ENCODE data around the gene KCNQ1. TPM values are rescaled to one million over a fixed set of nuclear protein-coding genes. Genes with fewer than 3 reads are reported as not detected.

KCNQ1 gene
- total and polyA plus RNA-seq, 2 experiments from 2014 or later: 0.45 to 0.87 TPM

DNA sequence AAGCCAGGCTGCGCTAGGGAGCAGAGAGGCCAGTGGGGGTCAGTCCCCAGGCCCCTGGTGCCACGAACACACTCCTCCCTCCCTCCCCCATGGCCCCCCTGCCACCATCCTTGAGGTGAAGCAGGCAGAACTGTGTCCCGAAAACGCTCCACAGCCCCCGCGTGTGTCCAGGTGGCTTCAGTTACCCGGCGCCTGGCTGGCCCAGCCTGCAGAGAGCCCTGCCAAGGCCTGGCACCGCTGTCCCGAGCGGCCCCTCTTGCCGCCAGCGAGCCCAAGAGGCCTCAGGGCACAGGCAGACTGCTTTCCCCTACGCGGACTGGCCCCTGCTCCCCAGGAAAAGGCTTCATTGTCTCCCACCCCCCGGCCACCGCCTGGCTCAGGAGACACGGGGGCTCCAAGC is 413.1 kb downstream of the KCNQ1 start (continued):
- TF ChIP-seq STAT1 (IDR thresholded peaks at IDR 0.05; ENCODE audit: unreplicated experiment): no peak
- TF ChIP-seq NANOG (IDR thresholded peaks at IDR 0.05; ENCODE audit: borderline replicate concordance): no peak
- TF ChIP-seq POLR2AphosphoS5 (IDR thresholded peaks at IDR 0.05; ENCODE audit: low read depth): no peak
- TF ChIP-seq, protein P1, sequence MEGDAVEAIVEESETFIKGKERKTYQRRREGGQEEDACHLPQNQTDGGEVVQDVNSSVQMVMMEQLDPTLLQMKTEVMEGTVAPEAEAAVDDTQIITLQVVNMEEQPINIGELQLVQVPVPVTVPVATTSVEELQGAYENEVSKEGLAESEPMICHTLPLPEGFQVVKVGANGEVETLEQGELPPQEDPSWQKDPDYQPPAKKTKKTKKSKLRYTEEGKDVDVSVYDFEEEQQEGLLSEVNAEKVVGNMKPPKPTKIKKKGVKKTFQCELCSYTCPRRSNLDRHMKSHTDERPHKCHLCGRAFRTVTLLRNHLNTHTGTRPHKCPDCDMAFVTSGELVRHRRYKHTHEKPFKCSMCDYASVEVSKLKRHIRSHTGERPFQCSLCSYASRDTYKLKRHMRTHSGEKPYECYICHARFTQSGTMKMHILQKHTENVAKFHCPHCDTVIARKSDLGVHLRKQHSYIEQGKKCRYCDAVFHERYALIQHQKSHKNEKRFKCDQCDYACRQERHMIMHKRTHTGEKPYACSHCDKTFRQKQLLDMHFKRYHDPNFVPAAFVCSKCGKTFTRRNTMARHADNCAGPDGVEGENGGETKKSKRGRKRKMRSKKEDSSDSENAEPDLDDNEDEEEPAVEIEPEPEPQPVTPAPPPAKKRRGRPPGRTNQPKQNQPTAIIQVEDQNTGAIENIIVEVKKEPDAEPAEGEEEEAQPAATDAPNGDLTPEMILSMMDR (conservative IDR thresholded peaks at IDR 0.05; ENCODE audit: low read depth in 2 of 2): no peak
- TF ChIP-seq EZH2 (IDR thresholded peaks at IDR 0.05; ENCODE audit: low read depth, unreplicated experiment): no peak
- TF ChIP-seq ZNF114 (CRISPR knock-in tag; IDR thresholded peaks at IDR 0.05): no peak
- no peak for TF ChIP-seq JUNB (IDR thresholded peaks at IDR 0.05; ENCODE audit: unreplicated experiment)

GRCh38 chr11:2858995-2859698 is 414.3 kb downstream of the KCNQ1 start:
- Histone ChIP-seq H3K27me3 (ENCODE audit: insufficient read depth) (peaks cover 37% of the 10 kb centered on the region), H2AFZ (no peak overlapping the region), H3K4me3 (no peak overlapping the region), H3K4me1 (ENCODE audit: insufficient read depth) (peaks cover 22% of the 10 kb centered on the region), H3F3A (replicated peaks; ENCODE audit: low read depth) (0 out of 2 replicates have a peak, but pooled peaks cover 4% of the 10 kb centered on the region), H3K9me2 (ENCODE audit: insufficient read depth) (no peaks in the 10 kb centered on the region), H3K79me2 (replicated peaks; ENCODE audit: insufficient read depth) (no peaks in the 10 kb centered on the region), H4K20me1 (replicated peaks; ENCODE audit: insufficient read depth) (no peaks in the 10 kb centered on the region), H3K36me3 (ENCODE audit: insufficient read depth) (no peaks in the 10 kb centered on the region), H3K4me2 (no peak overlapping the region), H3K27ac (ENCODE audit: low read depth) (no peak overlapping the region)
- TF ChIP-seq CREB1 (CRISPR knock-in tag; IDR thresholded peaks at IDR 0.05; ENCODE audit: low read depth) (no peak), EZH2 (IDR thresholded peaks at IDR 0.05; ENCODE audit: low read depth, unreplicated experiment) (no peak), ZNF114 (CRISPR knock-in tag; IDR thresholded peaks at IDR 0.05) (no peak)
- TF ChIP-seq, protein P2, sequence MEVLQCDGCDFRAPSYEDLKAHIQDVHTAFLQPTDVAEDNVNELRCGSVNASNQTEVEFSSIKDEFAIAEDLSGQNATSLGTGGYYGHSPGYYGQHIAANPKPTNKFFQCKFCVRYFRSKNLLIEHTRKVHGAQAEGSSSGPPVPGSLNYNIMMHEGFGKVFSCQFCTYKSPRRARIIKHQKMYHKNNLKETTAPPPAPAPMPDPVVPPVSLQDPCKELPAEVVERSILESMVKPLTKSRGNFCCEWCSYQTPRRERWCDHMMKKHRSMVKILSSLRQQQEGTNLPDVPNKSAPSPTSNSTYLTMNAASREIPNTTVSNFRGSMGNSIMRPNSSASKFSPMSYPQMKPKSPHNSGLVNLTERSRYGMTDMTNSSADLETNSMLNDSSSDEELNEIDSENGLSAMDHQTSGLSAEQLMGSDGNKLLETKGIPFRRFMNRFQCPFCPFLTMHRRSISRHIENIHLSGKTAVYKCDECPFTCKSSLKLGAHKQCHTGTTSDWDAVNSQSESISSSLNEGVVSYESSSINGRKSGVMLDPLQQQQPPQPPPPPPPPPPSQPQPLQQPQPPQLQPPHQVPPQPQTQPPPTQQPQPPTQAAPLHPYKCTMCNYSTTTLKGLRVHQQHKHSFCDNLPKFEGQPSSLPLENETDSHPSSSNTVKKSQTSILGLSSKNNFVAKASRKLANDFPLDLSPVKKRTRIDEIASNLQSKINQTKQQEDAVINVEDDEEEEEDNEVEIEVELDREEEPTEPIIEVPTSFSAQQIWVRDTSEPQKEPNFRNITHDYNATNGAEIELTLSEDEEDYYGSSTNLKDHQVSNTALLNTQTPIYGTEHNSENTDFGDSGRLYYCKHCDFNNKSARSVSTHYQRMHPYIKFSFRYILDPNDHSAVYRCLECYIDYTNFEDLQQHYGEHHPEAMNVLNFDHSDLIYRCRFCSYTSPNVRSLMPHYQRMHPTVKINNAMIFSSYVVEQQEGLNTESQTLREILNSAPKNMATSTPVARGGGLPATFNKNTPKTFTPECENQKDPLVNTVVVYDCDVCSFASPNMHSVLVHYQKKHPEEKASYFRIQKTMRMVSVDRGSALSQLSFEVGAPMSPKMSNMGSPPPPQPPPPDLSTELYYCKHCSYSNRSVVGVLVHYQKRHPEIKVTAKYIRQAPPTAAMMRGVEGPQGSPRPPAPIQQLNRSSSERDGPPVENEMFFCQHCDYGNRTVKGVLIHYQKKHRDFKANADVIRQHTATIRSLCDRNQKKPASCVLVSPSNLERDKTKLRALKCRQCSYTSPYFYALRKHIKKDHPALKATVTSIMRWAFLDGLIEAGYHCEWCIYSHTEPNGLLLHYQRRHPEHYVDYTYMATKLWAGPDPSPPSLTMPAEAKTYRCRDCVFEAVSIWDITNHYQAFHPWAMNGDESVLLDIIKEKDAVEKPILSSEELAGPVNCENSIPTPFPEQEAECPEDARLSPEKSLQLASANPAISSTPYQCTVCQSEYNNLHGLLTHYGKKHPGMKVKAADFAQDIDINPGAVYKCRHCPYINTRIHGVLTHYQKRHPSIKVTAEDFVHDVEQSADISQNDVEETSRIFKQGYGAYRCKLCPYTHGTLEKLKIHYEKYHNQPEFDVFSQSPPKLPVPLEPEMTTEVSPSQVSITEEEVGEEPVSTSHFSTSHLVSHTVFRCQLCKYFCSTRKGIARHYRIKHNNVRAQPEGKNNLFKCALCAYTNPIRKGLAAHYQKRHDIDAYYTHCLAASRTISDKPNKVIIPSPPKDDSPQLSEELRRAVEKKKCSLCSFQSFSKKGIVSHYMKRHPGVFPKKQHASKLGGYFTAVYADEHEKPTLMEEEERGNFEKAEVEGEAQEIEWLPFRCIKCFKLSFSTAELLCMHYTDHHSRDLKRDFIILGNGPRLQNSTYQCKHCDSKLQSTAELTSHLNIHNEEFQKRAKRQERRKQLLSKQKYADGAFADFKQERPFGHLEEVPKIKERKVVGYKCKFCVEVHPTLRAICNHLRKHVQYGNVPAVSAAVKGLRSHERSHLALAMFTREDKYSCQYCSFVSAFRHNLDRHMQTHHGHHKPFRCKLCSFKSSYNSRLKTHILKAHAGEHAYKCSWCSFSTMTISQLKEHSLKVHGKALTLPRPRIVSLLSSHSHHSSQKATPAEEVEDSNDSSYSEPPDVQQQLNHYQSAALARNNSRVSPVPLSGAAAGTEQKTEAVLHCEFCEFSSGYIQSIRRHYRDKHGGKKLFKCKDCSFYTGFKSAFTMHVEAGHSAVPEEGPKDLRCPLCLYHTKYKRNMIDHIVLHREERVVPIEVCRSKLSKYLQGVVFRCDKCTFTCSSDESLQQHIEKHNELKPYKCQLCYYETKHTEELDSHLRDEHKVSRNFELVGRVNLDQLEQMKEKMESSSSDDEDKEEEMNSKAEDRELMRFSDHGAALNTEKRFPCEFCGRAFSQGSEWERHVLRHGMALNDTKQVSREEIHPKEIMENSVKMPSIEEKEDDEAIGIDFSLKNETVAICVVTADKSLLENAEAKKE (CRISPR knock-in tag; IDR thresholded peaks at IDR 0.05): no peak
- TF ChIP-seq, protein P3, sequence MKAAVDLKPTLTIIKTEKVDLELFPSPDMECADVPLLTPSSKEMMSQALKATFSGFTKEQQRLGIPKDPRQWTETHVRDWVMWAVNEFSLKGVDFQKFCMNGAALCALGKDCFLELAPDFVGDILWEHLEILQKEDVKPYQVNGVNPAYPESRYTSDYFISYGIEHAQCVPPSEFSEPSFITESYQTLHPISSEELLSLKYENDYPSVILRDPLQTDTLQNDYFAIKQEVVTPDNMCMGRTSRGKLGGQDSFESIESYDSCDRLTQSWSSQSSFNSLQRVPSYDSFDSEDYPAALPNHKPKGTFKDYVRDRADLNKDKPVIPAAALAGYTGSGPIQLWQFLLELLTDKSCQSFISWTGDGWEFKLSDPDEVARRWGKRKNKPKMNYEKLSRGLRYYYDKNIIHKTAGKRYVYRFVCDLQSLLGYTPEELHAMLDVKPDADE (IDR thresholded peaks at IDR 0.05): no peak
- TF ChIP-seq, protein P1 (conservative IDR thresholded peaks at IDR 0.05; ENCODE audit: low read depth in 2 of 2): no peak
- Mint-ChIP-seq H3K36me3 (ENCODE audit: low read depth) (no peaks in the 10 kb centered on the region), H3K4me1 (peaks cover 18% of the 10 kb centered on the region), H3K27ac (no peak overlapping the region), H3K27me3 (ENCODE audit: insufficient read depth, low read depth, poor library complexity) (peaks cover 50% of the 10 kb centered on the region), H3K9me3 (no peaks in the 10 kb centered on the region; the same call in 2 of the 3 replicates), H3K4me3 (no peak overlapping the region)
- DNase-seq (ENCODE audit: low spot score) (no peak), ATAC-seq (no peak)

Measured in GM23338 (cell line).